Measurements from ENCODE around the gene GAST. TPM values are rescaled to one million over a fixed set of nuclear protein-coding genes. Genes with fewer than 3 reads are reported as not detected.

The GAST gene
- total RNA-seq, 1 donor from 2014 or later, result not detected

- Histone ChIP-seq H3K9ac (ENCODE audit: low read length) (no peak overlapping the region), H3K27ac (ENCODE audit: low read depth, low read length) (no peak overlapping the region), H3K4me3 (ENCODE audit: insufficient read depth, low read depth, low read length) (no peak overlapping the region), H2AFZ (ENCODE audit: low read depth, low read length) (no peak overlapping the region), H3K4me1 (ENCODE audit: insufficient read depth, low read length) (peaks cover 20% of the 10 kb centered on the region), H4K20me1 (ENCODE audit: insufficient read depth, low read length) (no peaks in the 10 kb centered on the region), H3K36me3 (ENCODE audit: insufficient read depth, low read length) (no peaks in the 10 kb centered on the region), H3K9me3 (ENCODE audit: insufficient read depth, low read depth, low read length) (no peaks in the 10 kb centered on the region), H3K79me2 (ENCODE audit: insufficient read depth, low read length) (no peaks in the 10 kb centered on the region), H3K4me2 (ENCODE audit: low read length) (no peak overlapping the region), H3K27me3 (ENCODE audit: insufficient read depth, low read length) (peaks cover 40% of the 10 kb centered on the region)
- no peaks in the 10 kb centered on the region for H3K36me3 Mint-ChIP-seq (ENCODE audit: low read depth, unreplicated experiment)
- peaks cover 2% of the 10 kb centered on the region for H3K4me1 Mint-ChIP-seq (ENCODE audit: low read depth, unreplicated experiment)
- DNase-seq (ENCODE audit: low read depth), result no peak
- no peaks in the 10 kb centered on the region for H3K9me3 Mint-ChIP-seq (ENCODE audit: unreplicated experiment)
- TF ChIP-seq EZH2 (IDR thresholded peaks at IDR 0.05; ENCODE audit: insufficient read depth, low read length), result no peak
- no peak for TF ChIP-seq CTCF (IDR thresholded peaks at IDR 0.05; ENCODE audit: insufficient read depth, low read depth, low read length)
- no peak overlapping the region for H3K4me3 Mint-ChIP-seq (ENCODE audit: unreplicated experiment)
- H3K27me3 Mint-ChIP-seq (ENCODE audit: low read depth, unreplicated experiment), result peaks cover 37% of the 10 kb centered on the region
- FAIRE-seq, result no peak
- no peak overlapping the region for H3K27ac Mint-ChIP-seq (ENCODE audit: unreplicated experiment)
These were observed 25.0 kb downstream of the GAST start for GRCh38 chr17:41736983-41737679.

- no peak overlapping the region for H2AFZ ChIP-seq (ENCODE audit: low read depth, low read length)
- H3K27me3 Mint-ChIP-seq (ENCODE audit: low read depth, unreplicated experiment), result peaks cover 31% of the 10 kb centered on the region
These were observed 25.5 kb downstream of the GAST start for GRCh38 chr17:41737680-41738023.

More at GRCh38 chr17:41737680-41738023, 25.5 kb downstream of the GAST start:
- no peak for TF ChIP-seq CTCF (IDR thresholded peaks at IDR 0.05; ENCODE audit: insufficient read depth, low read depth, low read length)
- no peak for TF ChIP-seq EZH2 (IDR thresholded peaks at IDR 0.05; ENCODE audit: insufficient read depth, low read length)
- H4K20me1 ChIP-seq (ENCODE audit: insufficient read depth, low read length), result no peaks in the 10 kb centered on the region
- no peaks in the 10 kb centered on the region for H3K79me2 ChIP-seq (ENCODE audit: insufficient read depth, low read length)
- no peaks in the 10 kb centered on the region for H3K36me3 Mint-ChIP-seq (ENCODE audit: low read depth, unreplicated experiment)
- peak overlapping the region; percentile 77 for H3K27ac Mint-ChIP-seq (ENCODE audit: unreplicated experiment)
- peaks cover 2% of the 10 kb centered on the region for H3K4me1 Mint-ChIP-seq (ENCODE audit: low read depth, unreplicated experiment)
- H3K4me3 Mint-ChIP-seq (ENCODE audit: unreplicated experiment), result peak overlapping the region; percentile 34
- no peak overlapping the region for H3K9ac ChIP-seq (ENCODE audit: low read length)
- DNase-seq (ENCODE audit: low read depth), result no peak
- no peaks in the 10 kb centered on the region for H3K9me3 Mint-ChIP-seq (ENCODE audit: unreplicated experiment)
- FAIRE-seq, result no peak
- peaks cover 35% of the 10 kb centered on the region for H3K27me3 ChIP-seq (ENCODE audit: insufficient read depth, low read length)
- H3K4me1 ChIP-seq (ENCODE audit: insufficient read depth, low read length), result peaks cover 20% of the 10 kb centered on the region
- no peaks in the 10 kb centered on the region for H3K9me3 ChIP-seq (ENCODE audit: insufficient read depth, low read depth, low read length)
- H3K4me3 ChIP-seq (ENCODE audit: insufficient read depth, low read depth, low read length), result no peak overlapping the region
- H3K4me2 ChIP-seq (ENCODE audit: low read length), result no peak overlapping the region
- no peaks in the 10 kb centered on the region for H3K36me3 ChIP-seq (ENCODE audit: insufficient read depth, low read length)
- no peak overlapping the region for H3K27ac ChIP-seq (ENCODE audit: low read depth, low read length)

Measured in astrocyte (in vitro differentiated cells and primary cell).